Mucosa of descending colon (tissue), 3 donors: ENCODE measurements around the gene DCX. TPM values are rescaled to one million over a fixed set of nuclear protein-coding genes. Genes with fewer than 3 reads are reported as not detected.

Experiments
- ATAC-seq: fragments of 200-7000 bp; cut with Tn5 transposase; one replicate; pipeline ENCODE4 v1.9.1; 2020; ENCODE audit warnings: mild to moderate bottlenecking, moderate library complexity
- DNase-seq, 3 donors: peaks; one replicate each; pipeline ENCODE4 v3.0.0-alpha.2; 2020
- H3K36me3 ChIP-seq: fragments of 200-600 bp; one replicate; pipeline ENCODE4 v1.8.0; 2021; ENCODE audit warnings: low read depth, mild to moderate bottlenecking
- H3K4me1 ChIP-seq: fragments of 200-600 bp; one replicate; pipeline ENCODE4 v1.8.0; 2021; ENCODE audit warnings: low read depth, mild to moderate bottlenecking
- H3K4me3 ChIP-seq: fragments of 200-600 bp; one replicate; pipeline ENCODE4 v1.8.0; 2021; ENCODE audit warnings: mild to moderate bottlenecking
- H3K9me3 ChIP-seq: fragments of 200-600 bp; one replicate; pipeline ENCODE4 v1.8.0; 2021; ENCODE audit warnings: mild to moderate bottlenecking
- CTCF ChIP-seq: fragments of 200-600 bp; IDR thresholded peaks from one replicate; pipeline ENCODE4 v1.8.0; 2022; ENCODE audit warnings: antibody characterized with exemption, mild to moderate bottlenecking
- intact Hi-C, 2 donors: fragments of 100-400 bp; cut with DNase I in 1 of 2; cut with micrococcal nuclease in 1 of 2; formaldehyde crosslinking; loops; one replicate each; pipeline versions ENCODE4 v1.11.0 to v1.11.1; 2022; cut with DNase I, micrococcal nuclease
- total RNA-seq, 3 donors: library from RNA; stranded (reverse); fragmentation: NEBNext Ultra II Directional in 2 of 3; extraction: Animal tissue kit (Norgen Biotek cat#: 25700) in 2 of 3; gene quantifications; one replicate each; pipeline versions ENCODE4 v1.2.1 to v1.2.4, GENCODE V29; 2021 to 2023
- donor health status: DM: no; HTN: no; CAD: no; lungs with moderate emphysema.
- donor health status: DM: no; HTN: no; CAD: no.
- donor health status: DM: no; HTN: yes; CAD: no.

The DCX gene
- total RNA-seq, 3 donors from 2014 or later: 0.22 TPM; not detected in 2

GRCh38 chrX:111282991-111283390 lies 129.0 kb downstream of the DCX start:
- ATAC-seq: no peak
- intact Hi-C loops: no loop called here
- H3K4me1 ChIP-seq: no peaks in the 10 kb centered on the region
- no peaks in the 10 kb centered on the region for H3K36me3 ChIP-seq
- TF ChIP-seq CTCF: no peak
- no peaks in the 10 kb centered on the region for H3K9me3 ChIP-seq
- H3K4me3 ChIP-seq: no peak overlapping the region
- DNase-seq: no peak

- Histone ChIP-seq H3K36me3 (no peaks in the 10 kb centered on the region), H3K9me3 (no peaks in the 10 kb centered on the region), H3K4me3 (no peak overlapping the region), H3K4me1 (no peaks in the 10 kb centered on the region)
- TF ChIP-seq CTCF: no peak
- no peak for ATAC-seq
- intact Hi-C loops: no loop called here
- DNase-seq: no peak
Measured at GRCh38 chrX:111282139-111282538, 129.9 kb downstream of the DCX start.

- no peak within 1 kb of the TSS for H3K4me3 ChIP-seq
- TF ChIP-seq CTCF: no peak
- peak; percentile 47 for ATAC-seq
Measured at GRCh38 chrX:111270339-111270738, 141.7 kb downstream of the DCX start, which contains the start of gene CAPN6. TSS of gene CAPN6 (minus strand) at chrX:111270483. CDS start at chrX:111263936, 6,547 bp downstream.

GRCh38 chrX:111268506-111268905 lies 143.5 kb downstream of the DCX start:
- intact Hi-C loops: loop anchor here in 1 of 2 donors (10.0 kb wide), 1 partner anchor 176 kb away; no protein-coding TSS in a partner anchor
- no peak for TF ChIP-seq CTCF
- Histone ChIP-seq H3K4me3 (no peak overlapping the region), H3K36me3 (no peaks in the 10 kb centered on the region), H3K9me3 (no peaks in the 10 kb centered on the region), H3K4me1 (no peaks in the 10 kb centered on the region)
- no peak for DNase-seq
- no peak for ATAC-seq

More at GRCh38 chrX:111270339-111270738, 141.7 kb downstream of the DCX start, which contains the start of gene CAPN6:
- Histone ChIP-seq H3K4me1 (no peaks in the 10 kb centered on the region), H3K36me3 (no peaks in the 10 kb centered on the region), H3K9me3 (no peaks in the 10 kb centered on the region)
- DNase-seq: peak; percentile 10 to 38 (median 20)
- intact Hi-C loops: no loop called here

GRCh38 chrX:111265486-111265885 lies 146.5 kb downstream of the DCX start:
- intact Hi-C loops: loop anchor here in 1 of 2 donors (10.0 kb wide), 1 partner anchor 179 kb away; no protein-coding TSS in a partner anchor
- no peaks in the 10 kb centered on the region for H3K9me3 ChIP-seq
- no peak for TF ChIP-seq CTCF
- H3K4me1 ChIP-seq: no peaks in the 10 kb centered on the region
- DNase-seq (no peak), ATAC-seq (no peak)
- no peak overlapping the region for H3K4me3 ChIP-seq
- no peaks in the 10 kb centered on the region for H3K36me3 ChIP-seq

GRCh38 chrX:111264385-111264784 lies 147.6 kb downstream of the DCX start:
- TF ChIP-seq CTCF: no peak
- intact Hi-C loops: loop anchor here in 1 of 2 donors (10.0 kb wide), 1 partner anchor 180 kb away; no protein-coding TSS in a partner anchor
- Histone ChIP-seq H3K36me3 (no peaks in the 10 kb centered on the region), H3K4me3 (no peak overlapping the region), H3K9me3 (no peaks in the 10 kb centered on the region), H3K4me1 (no peaks in the 10 kb centered on the region)
- no peak for ATAC-seq
- no peak for DNase-seq
